ENCODE results near the gene TMEM256. TPM values are rescaled to one million over a fixed set of nuclear protein-coding genes. Genes with fewer than 3 reads are reported as not detected.

The TMEM256 gene
- total RNA-seq, 2 donors from 2014 or later = 133 to 175 TPM

GRCh38 chr17:7411427-7411750 is 7.5 kb upstream of the TMEM256 start:
- Mint-ChIP-seq H3K27me3 (ENCODE audit: insufficient read depth) (peaks cover 16% of the 10 kb centered on the region), H3K9me3 (no peaks in the 10 kb centered on the region), H3K4me3 (no peak overlapping the region), H3K36me3 (ENCODE audit: low read depth) (peaks cover 42% of the 10 kb centered on the region), H3K4me1 (peaks cover 7% of the 10 kb centered on the region), H3K27ac (no peak overlapping the region)
- H3K27ac ChIP-seq (ENCODE audit: low read depth, low read length) = no peak overlapping the region
- no peaks in the 10 kb centered on the region for H3K9me3 ChIP-seq (ENCODE audit: control insufficient read depth, low read length)
- no peak for DNase-seq
- peaks cover 34% of the 10 kb centered on the region for H3K36me3 ChIP-seq (ENCODE audit: control insufficient read depth, insufficient read depth, low read length)
- no peaks in the 10 kb centered on the region for H3K4me1 ChIP-seq (ENCODE audit: control insufficient read depth, insufficient read depth, low read length)
- H3K27me3 ChIP-seq (ENCODE audit: control insufficient read depth, insufficient read depth, low read length, poor library complexity, severe bottlenecking) = no peaks in the 10 kb centered on the region
- no peak overlapping the region for H3K4me3 ChIP-seq (ENCODE audit: low read length)
- H3K9ac ChIP-seq (ENCODE audit: extremely low read depth, low read length, poor library complexity, severe bottlenecking) = no peak overlapping the region
- TF ChIP-seq CTCF (conservative IDR thresholded peaks at IDR 0.05) = no peak
- WGBS, 2 experiments (ENCODE audit: insufficient coverage in 1 of 2, insufficient read length in 1 of 2) = 77 to 92% methylated on average over 2 to 8 of the region's 8 CpGs

- WGBS, 2 experiments (ENCODE audit: insufficient coverage in 1 of 2, insufficient read length in 1 of 2) = 94 to 97% methylated on average over 11 to 25 of the region's 25 CpGs
- no peak for DNase-seq
- peaks cover 16% of the 10 kb centered on the region for H3K27me3 Mint-ChIP-seq (ENCODE audit: insufficient read depth)
- no peak overlapping the region for H3K27ac Mint-ChIP-seq
- Histone ChIP-seq H3K4me1 (ENCODE audit: control insufficient read depth, insufficient read depth, low read length) (no peaks in the 10 kb centered on the region), H3K36me3 (ENCODE audit: control insufficient read depth, insufficient read depth, low read length) (peaks cover 32% of the 10 kb centered on the region), H3K9ac (ENCODE audit: extremely low read depth, low read length, poor library complexity, severe bottlenecking) (no peak overlapping the region), H3K4me3 (ENCODE audit: low read length) (no peak overlapping the region), H3K27ac (ENCODE audit: low read depth, low read length) (no peak overlapping the region), H3K9me3 (ENCODE audit: control insufficient read depth, low read length) (no peaks in the 10 kb centered on the region), H3K27me3 (ENCODE audit: control insufficient read depth, insufficient read depth, low read length, poor library complexity, severe bottlenecking) (no peaks in the 10 kb centered on the region)
- no peak overlapping the region for H3K4me3 Mint-ChIP-seq
- peaks cover 9% of the 10 kb centered on the region for H3K4me1 Mint-ChIP-seq
- H3K36me3 Mint-ChIP-seq (ENCODE audit: low read depth) = peaks cover 39% of the 10 kb centered on the region
- TF ChIP-seq CTCF (conservative IDR thresholded peaks at IDR 0.05) = no peak
- H3K9me3 Mint-ChIP-seq = no peaks in the 10 kb centered on the region
Measured at GRCh38 chr17:7410634-7411426, 6.9 kb upstream of the TMEM256 start.

GRCh38 chr17:7409716-7410115 is 5.8 kb upstream of the TMEM256 start:
- Histone ChIP-seq H3K9ac (ENCODE audit: extremely low read depth, low read length, poor library complexity, severe bottlenecking) (no peak overlapping the region), H3K36me3 (ENCODE audit: control insufficient read depth, insufficient read depth, low read length) (peaks cover 24% of the 10 kb centered on the region), H3K27me3 (ENCODE audit: control insufficient read depth, insufficient read depth, low read length, poor library complexity, severe bottlenecking) (no peaks in the 10 kb centered on the region), H3K4me1 (ENCODE audit: control insufficient read depth, insufficient read depth, low read length) (no peaks in the 10 kb centered on the region), H3K27ac (ENCODE audit: low read depth, low read length) (no peak overlapping the region), H3K4me3 (ENCODE audit: low read length) (no peak overlapping the region), H3K9me3 (ENCODE audit: control insufficient read depth, low read length) (no peaks in the 10 kb centered on the region)
- TF ChIP-seq CTCF (conservative IDR thresholded peaks at IDR 0.05) = no peak
- no peaks in the 10 kb centered on the region for H3K9me3 Mint-ChIP-seq
- peaks cover 28% of the 10 kb centered on the region for H3K36me3 Mint-ChIP-seq (ENCODE audit: low read depth)
- no peak overlapping the region for H3K4me3 Mint-ChIP-seq
- WGBS, 2 experiments (ENCODE audit: insufficient coverage in 1 of 2, insufficient read length in 1 of 2) = 92 to 94% methylated on average over 5 to 6 of the region's 6 CpGs
- peaks cover 16% of the 10 kb centered on the region for H3K27me3 Mint-ChIP-seq (ENCODE audit: insufficient read depth)
- no peak overlapping the region for H3K27ac Mint-ChIP-seq
- DNase-seq = no peak
- peaks cover 10% of the 10 kb centered on the region for H3K4me1 Mint-ChIP-seq
